NCI-H82 (cell line): ENCODE results near the gene FAM72A.
A peak's percentile ranks its signal among the peaks of the same experiment; 100 is the strongest.
"Not testable (repeated sequence)": the region's sequence is repeated elsewhere in the genome, so short reads cannot be mapped to it uniquely, and the experiment has no call there.

Source experiments
- DNase-seq: peaks from one replicate; lab custom pipeline; 2025; lab: John Stamatoyannopoulos, UW

FAM72A gene

DNA sequence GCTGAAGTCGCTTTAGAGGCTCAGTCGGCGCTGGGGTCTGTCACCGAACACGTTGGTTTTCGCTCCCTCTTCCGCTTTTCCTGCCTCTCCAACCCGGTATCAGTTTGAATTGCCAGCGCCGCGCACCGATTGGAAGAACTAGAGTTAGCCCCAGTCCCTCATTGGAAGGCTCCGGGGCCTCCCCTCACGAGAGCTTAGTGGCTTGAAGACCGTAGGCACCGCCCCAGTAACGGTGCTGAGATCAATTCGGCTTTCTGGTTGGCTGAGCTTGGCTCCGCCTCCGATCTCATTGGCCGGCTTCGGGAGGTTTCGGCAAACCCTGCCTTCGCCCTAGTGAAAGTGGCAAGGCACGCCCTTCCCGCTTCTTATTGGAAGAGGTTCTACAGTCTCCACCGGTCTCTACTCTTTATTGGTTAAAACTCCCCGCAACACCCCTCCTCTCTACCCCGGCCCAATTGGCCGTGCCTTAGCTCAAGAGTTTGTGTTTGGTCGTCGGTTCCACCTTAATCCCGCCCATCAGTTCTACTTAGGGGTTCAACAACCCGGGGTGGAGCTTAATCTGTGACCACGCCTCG is at the start of gene FAM72A:
Gene FAM72A (minus strand): TSS at position 51 of the 575 bp plus-strand sequence. CDS start 814 bp downstream, outside the sequence.
- peak; percentile 100 for DNase-seq

DNA sequence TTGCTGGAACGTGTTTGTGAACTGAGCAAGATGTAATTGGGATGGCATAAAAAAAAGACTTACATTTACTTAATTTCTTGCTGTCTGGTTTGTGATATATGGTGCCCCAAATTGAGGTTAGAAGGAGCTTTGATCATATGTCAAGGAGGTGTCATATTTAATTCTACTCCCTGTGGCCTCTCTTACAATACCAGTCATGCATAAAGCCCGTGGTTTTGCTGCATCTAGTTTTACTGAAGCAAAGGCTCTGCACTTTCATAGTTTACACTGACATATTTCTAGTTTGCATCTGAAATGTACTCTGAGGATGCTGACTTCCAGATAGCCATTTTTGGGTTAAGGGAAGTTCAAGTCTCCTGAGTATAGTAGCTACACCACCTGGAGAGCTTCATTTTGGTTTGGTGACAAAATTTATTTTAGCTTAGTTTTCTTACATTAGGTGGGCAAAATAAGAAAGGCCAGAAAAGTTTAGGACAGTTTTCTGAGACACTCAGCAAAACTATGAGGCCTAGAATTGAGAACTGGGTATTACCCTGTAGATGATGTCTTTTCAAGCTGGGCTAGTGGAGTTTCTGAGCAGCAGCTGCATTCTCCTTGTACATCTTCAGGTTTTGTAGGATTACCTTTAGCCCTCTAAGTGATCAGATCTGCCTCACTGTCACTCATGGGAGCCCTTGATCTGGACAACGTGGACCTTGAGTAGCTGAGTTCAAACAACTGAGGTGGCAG is 48.5 kb upstream of the FAM72A start:
- not testable (repeated sequence) for DNase-seq

DNA sequence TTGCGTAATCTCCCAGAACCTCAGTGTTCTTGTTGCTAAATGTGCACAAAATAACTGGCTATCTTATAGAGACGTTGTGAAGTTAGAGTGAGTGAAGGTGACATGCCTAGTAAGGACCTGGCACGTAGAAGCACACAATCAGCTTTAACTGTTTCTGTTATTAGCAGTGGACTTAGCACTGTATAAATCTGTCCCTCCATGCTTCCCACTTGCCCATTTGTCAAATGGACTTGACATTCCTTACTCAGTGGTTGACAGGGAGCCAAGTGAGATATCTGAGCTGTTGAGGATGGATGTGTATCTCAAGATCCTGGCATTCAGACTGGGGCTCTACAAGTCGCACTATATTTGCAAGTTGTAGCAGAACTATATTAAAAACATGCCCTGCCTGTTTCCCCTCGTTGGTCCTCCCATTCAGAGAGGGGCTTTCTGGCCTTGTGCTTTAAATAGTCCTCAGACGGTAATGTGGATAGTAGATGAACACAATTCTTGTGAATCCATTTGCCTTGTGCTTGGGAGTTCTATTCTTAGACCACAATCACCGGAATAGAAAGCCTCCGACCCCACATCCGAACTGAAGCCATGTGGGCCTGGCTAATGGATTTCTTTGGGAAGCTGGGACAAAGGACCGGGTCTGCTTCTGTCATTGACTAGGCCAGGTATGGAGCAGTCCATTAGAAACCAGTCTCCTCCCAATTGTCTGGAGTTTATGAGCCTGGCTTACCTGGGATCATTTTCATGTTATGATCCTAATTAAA is 43.7 kb upstream of the FAM72A start:
- DNase-seq, result not testable (repeated sequence)

DNA sequence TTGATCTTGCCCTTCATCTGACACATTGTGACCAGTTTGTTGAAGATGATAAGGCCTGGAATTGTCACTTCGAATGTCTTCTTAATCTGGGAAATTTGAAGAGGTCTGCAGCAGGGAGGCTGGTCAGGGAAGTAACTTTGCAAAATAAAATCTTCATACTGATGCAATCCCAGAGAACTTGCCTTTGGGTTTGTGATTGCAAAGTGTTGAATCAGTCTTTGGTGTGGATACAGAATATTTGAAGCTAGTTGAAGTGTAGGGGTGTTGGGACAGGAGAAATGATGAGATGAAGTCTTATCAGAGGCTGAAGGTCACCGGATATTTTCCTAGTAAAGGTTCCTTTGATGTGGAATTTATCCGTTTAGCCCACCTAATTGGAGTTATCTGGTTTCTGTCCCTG is 42.8 kb upstream of the FAM72A start:
- not testable (repeated sequence) for DNase-seq

DNA sequence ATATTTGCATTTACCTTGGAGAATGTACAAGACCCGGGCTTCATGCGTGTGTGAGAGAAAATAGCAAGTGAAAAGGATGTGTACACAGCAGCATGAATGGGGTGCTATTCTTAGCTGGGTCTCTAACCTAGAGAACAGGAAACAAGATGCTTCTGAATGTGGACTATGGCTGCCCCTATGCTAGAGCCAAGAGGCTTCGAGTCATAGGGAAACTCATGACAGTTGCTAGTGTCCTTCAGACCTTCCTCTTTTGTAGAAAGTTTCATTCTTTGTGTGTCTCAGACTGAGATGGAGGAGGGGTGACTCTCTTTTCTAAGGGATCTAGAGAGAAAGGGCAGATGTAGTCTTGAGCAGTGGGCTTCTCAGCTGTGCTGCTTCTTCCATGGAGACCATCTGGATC is 40.7 kb upstream of the FAM72A start:
- not testable (repeated sequence) for DNase-seq

DNA sequence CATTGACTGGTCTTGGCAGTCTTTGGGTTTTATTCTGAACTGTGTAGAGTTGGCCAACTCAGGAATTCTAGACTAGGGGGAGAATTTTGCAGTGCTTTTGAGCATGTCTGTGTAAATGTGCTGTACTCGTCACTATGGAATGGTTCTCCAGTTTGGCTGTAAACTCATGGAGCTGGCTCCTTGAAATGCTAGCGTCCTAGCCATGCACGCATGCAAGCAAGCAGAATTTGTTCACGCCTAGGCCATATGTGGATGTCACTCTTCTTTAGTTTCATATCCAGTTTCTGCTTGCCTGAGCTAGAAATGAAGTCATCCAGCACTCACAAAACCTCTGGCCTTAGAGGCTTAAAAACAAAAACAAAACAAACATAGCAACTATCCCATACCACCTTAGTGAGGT is 37.6 kb upstream of the FAM72A start:
- DNase-seq, result not testable (repeated sequence)

DNA sequence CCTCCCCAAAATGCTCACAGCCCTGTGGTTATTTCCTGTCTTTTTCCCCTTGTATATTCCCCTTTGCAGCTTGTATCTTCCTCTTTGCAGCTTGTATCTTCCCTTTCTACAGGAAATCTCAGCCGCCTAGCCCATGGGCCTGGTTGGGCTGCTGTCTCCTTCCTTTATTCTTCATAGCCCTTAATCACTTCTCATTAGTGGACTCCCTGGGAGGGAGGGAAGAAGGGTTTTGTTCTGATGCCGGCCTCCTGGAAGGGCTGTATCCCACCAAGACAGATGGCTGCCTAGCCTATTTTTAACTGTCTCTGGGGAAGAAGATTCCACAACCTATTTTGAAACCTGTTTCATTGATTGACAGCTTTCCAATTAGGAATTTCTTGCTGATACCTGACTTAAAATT is 32.6 kb upstream of the FAM72A start:
- not testable (repeated sequence) for DNase-seq

DNA sequence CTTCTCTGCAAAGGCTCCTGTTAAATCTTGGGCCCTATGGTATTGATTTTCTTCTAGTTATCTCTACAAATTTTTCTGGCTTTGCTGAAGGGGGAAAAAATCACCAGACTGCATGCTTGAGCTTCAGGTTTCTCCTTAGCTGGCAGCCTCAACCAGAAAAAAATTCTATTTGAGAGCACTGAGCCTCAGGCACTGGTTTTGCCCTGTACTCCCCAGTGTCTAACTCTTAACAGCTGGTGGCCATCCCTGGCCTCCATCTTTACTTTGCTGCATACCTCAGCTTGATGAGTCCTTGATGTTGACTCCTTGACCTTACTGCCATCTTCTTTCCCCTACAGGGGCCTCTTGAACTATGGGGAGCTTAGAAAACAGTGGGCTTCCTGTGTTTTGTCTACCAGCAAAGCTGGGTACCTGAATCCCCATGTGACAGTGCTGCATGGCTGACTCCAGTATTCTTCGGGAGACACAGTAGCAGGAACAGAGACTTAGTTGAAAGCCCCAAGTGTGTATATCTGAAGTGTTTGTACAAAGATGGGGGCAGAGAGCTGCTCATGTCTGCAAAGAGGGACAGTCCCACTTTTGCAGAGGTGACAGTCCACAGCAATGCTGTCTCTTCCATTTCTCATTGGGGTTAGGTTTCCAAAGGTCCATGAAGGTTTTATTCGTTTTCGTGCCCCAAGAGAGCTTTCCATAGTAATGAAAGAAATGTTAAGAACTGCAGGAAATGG is 31.7 kb upstream of the FAM72A start:
- DNase-seq, result not testable (repeated sequence)

DNA sequence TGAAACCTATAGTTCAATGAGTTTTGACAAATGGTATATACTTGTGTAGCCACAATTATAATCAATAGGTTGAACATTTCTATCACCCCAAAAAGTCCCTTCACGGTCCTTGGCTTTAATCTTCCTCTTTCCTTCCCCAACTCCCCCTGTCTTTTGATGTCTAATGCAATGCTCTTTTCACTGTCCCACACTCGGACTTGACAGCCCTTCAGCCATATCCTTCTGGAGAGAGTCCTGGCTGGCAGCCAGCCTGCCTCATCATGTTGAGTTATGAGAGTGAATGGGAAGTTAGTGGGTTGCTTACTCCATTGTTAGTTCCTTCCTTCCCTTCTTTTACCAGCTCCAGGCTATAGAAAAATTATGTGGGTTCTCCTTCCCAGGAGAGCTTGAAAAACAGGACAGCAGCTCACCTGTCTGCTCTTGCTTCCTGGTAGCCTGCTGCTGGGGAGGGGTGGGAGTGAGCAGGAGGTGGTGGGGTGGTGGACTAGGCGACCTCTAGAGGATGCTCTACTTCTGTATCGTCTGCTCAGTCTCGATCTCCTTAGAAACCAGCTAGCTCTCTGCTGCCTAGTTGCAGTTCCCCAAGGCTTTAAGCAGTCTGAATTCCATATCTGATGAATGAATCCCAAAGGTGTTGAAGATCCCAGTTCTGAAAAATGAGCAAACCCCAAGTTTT is 30.5 kb upstream of the FAM72A start:
- DNase-seq, result not testable (repeated sequence)

DNA sequence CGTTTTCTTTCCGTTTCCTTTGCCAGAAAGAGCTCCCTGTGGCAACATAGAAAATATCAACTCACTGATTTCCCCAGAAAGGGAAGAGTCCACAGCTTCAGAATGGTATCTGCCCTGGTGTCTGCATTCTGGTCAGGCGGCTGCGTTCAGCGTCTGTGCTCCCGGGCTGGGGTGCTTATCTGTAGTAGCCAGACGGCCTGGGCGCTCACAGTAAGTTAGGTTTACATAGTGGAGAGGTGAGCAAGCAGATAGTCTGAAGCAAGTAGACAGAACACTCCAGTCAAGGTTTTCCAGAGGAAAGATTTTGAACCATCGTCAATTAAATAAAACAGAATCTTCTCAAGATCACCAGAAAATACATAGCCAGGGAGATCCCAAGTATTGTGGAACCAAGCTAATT is 29.4 kb upstream of the FAM72A start:
- DNase-seq, result not testable (repeated sequence)

DNA sequence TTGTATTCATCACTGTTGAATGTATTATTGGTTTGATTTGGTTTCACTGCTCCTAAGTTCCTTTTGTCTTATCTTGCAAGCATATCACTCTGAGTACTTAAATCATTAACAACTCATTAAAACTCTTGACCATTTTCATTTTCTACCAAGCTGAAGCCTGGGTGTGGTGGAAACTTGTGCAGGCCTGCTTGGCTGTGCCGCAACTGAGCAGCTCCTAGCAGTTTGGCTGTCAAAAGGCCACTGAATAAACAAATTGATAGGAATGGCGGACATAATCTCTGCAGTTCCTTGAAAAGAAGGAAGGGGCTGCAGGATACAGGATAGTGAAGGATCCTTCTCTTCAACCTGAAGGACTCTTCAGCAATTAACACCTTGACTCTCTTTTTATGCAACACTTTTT is 26.6 kb upstream of the FAM72A start:
- not testable (repeated sequence) for DNase-seq

DNA sequence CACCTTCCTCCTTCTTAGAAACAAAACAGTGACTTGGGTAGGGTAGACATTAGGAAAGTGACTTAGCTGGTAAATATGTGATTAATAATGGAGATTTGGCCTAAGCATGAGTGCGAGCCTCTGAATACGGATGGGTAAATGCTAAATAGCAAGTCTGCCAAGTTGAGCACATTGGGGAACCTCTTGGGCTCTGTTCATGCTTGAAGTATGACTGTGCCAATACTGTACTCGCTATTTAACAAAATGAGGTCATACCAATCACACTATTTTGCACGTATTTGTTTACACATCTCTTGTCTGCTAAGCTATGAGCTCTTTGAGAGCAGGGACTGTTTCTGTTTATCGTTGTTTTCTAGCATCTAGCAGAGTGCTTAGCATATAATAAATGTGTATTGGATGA is 24.2 kb upstream of the FAM72A start:
- not testable (repeated sequence) for DNase-seq

DNA sequence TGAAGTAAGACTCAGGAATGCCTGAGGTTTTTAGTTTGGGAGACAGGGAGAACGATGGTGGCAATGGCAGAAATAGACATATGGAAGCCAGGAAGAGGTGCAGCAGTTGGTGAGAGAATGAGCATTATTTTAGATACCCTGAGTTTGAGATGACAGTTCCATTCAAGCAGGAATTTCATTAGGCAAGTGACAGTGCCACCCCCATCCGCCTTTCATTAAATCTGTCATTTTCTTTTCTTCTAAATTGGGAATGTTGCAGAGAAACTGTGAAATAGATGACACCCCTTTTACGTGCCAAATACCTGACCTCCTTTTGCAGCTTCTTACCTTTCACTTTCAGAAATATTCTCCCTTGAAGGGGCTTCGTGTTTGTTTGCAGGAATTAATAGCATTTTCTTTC is 22.7 kb upstream of the FAM72A start:
- DNase-seq, result not testable (repeated sequence)

DNA sequence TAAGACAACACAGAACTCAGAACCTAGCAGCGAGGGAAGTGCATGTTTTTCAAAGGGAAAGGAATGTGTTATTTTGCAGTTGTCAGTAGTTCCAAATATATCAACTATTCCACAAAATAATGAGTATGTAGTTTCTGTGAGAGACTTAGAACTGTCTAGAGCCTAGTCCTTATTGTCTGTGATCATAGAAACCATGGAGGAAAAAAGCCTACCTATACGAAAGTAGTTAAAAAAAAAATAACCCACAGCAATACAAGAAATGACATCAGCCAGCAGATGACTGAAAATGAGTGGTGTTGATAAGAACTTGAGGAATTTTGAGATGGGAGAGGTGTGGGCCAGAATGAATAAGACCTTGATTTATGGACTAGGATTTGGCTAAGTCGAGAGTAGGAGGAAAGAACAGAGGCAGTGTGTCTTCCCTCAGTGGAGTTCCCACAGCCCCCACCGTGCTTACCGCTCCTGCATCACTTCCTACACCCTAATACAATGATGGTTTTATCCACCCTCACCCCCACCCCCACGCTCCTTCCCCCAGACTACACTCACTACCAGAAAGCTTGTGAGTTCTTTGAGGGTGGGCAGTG is 21.6 kb upstream of the FAM72A start:
- DNase-seq, result not testable (repeated sequence)

DNA sequence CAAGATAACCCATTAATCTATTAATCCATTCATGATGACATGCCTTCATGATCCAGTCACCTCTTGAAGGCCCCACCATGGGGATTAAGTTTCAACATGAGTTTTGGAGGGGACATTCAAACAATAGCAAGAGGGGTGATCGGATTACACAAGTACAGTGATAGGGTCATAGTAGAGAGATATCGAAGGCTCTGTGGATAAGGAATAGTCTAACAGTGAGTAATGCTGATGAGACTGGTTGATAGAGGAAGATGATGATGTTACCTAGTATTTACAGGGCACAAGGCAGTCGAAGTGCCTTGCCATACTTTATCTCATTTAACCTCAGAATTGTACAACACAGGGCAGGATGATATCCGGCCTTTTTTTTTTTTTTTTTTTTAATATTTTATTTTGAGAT is 18.9 kb upstream of the FAM72A start:
- not testable (repeated sequence) for DNase-seq

DNA sequence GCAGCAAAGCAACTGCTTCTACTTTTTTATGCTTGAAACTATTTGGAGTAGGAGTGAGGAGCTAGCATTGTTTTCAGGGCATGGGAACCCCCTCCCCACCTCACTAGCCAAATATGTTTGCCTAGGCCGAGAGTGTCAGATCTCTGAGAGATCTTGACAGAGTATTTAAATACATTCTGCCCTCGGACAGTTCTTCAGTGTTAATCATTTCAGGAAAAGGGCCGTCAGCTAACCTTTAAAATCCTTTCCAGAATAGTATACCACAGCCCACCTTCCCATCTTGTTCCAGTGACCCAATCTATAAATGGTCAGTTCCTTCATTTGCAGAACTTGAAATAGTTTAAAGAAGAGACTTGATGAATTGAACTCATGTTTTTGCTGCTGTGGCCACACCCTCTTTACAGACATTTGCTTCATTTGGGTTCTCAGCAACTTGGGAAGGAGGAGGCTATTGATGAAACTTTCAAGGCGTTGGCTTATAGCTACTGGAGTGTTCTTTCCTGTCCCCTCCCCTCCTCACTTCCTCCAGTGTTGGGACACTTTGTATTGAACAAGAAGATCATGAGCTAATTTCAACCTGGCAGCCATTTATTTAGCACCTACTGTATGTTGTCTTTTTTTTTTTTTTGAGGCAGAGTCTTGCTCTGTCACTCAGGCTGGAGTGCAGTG is 17.8 kb upstream of the FAM72A start:
- DNase-seq, result not testable (repeated sequence)

DNA sequence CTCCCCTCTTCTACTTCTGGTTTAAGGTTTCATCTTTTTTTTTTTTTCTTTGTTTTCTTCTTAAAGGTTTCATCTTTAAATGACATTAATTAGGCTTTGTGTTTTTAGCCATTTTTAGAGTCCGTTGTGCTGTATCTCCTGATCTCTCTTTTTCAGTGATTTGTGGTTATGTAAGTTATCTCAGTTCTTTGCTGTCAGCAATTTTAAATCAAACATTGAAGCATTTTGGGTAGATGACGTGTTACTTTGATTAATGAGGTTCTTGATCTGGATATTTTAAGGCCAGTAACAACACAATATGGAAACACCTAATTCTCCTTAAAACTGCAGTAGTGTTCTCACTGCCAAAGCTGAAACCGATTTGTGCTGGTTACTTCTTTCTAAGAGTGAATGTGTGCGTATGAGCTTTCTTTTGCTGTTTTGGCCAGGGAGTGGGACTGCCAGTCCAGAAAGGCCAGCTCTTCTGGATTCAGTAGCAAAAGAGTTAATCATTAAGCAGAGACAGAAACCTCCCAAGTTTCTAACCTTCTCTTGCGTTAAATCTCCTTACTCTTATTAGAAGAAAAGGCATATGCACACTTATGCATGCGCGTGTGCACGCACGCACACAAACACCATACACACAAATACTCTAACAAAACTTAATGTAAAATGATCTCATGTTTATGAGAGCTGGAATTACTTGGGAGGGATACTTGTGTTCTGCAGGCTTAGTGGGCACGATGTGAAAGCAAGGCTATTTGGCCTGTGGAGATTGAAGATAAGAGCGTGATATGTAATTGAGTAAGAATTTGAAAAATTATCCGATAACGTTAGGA is 17.1 kb upstream of the FAM72A start:
- DNase-seq, result not testable (repeated sequence)

DNA sequence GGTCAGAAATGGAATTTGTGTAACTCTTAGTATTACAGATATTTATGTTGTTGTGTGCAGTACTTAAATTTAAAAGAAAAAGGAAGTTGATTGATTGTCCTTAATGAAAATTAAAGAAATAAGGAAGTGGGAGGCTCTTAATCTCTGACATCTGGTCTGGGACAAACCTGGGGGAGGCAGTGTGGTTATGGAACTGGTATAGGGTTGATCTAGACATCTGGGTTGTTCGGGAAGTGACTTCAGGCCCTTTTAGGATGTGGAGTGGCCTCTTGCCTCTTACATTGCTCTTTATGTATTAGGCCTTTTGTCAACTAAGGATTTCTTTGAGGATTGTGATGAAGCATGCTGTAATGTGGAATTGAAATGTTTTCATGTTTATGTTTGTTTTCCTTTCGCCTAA is 16.1 kb upstream of the FAM72A start:
- DNase-seq, result not testable (repeated sequence)

DNA sequence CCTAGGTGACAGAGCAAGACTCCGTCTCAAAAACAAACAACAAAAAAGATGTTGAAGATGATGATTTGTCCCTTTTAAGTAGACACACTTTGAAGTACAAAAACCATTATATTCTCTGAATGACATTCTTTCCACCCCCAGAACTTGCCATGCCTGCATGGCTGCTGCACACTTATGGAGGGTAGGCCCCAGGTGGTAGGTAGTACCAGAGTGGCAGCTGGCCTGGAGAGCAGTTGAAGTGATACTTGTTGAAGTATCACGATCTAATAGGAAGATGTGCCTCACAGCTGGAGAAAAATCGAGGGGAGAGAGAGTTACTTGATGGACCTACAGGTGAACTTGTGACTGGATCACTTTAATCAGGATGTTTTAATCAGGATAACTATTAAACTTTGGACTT is 15.6 kb upstream of the FAM72A start:
- DNase-seq, result not testable (repeated sequence)
